Gastroesophageal sphincter (tissue), 4 donors: ENCODE data around the gene LDLRAD4. TPM values are rescaled to one million over a fixed set of nuclear protein-coding genes. Genes with fewer than 3 reads are reported as not detected.

ENCODE experiments used
- ATAC-seq: fragments of 150-250 bp; one replicate; pipeline ENCODE4 v1.9.1; 2016; ENCODE audit warnings: mild to moderate bottlenecking, moderate library complexity
- H3K27ac ChIP-seq, 4 donors: fragments of 200-600 bp; sonication (generic) in 3 of 4; 1 replicate in 3 of 4; 2 replicates in 1 of 4; pipeline ENCODE4 v1.5.1; 2016 to 2019
- H3K27me3 ChIP-seq: fragments of 200-600 bp; sonication (generic); one replicate; pipeline ENCODE4 v1.5.1; 2019
- H3K36me3 ChIP-seq, 2 donors: fragments of 200-600 bp; sonication (generic); one replicate each; pipeline ENCODE4 v1.5.1; 2019; ENCODE audit warnings: control low read depth in 1 of 2
- H3K4me1 ChIP-seq, 3 donors: fragments of 200-600 bp; sonication (generic); 1 replicate in 2 of 3; 2 replicates in 1 of 3; pipeline ENCODE4 v1.5.1; 2016 to 2019; ENCODE audit warnings: control low read depth in 2 of 3
- H3K4me3 ChIP-seq, 2 donors: fragments of 200-600 bp; sonication (generic); one replicate each; pipeline ENCODE4 v1.5.1; 2019; ENCODE audit warnings: mild to moderate bottlenecking in 1 of 2, moderate library complexity in 1 of 2
- H3K9me3 ChIP-seq, 3 donors: fragments of 200-600 bp; sonication (generic); one replicate each; pipeline ENCODE4 v1.5.1; 2017 to 2019; ENCODE audit warnings: control low read depth in 2 of 3
- CTCF ChIP-seq, 4 experiments: fragments of 200-600 bp in 2 of 4; fragments of 450-650 bp in 2 of 4; sonication (generic) in 1 of 4; IDR thresholded peaks; one replicate each; pipeline ENCODE4 v1.5.1; 2017 to 2019; ENCODE audit warnings: antibody characterized with exemption in 4 of 4, mild to moderate bottlenecking in 2 of 4, moderate library complexity in 2 of 4
- EP300 ChIP-seq: sonication (generic); formaldehyde crosslinking; IDR thresholded peaks from one replicate; pipeline ENCODE4 v1.6.1; 2017; ENCODE audit warnings: antibody characterized with exemption, mild to moderate bottlenecking
- POLR2A ChIP-seq, 2 donors: fragments of 450-650 bp; IDR thresholded peaks; one replicate each; pipeline ENCODE4 v1.6.1; 2017; ENCODE audit warnings: antibody characterized with exemption in 2 of 2, mild to moderate bottlenecking in 2 of 2, moderate library complexity in 1 of 2
- POLR2AphosphoS5 ChIP-seq: sonication (generic); formaldehyde crosslinking; IDR thresholded peaks from one replicate; pipeline ENCODE4 v1.6.1; 2017; ENCODE audit warnings: antibody characterized with exemption
- WGBS, 2 donors: methylation state at CpG; one replicate each; pipeline ENCODE4 v1.1.5; 2018; ENCODE audit warnings: low coverage in 1 of 2; 5-methylcytosine and 5-hydroxymethylcytosine counted together
- total RNA-seq, 4 donors: library from RNA; depleted of rRNA; stranded (reverse); fragments of >200 nt; gene quantifications; one replicate each; pipeline ENCODE4 v1.1.0, GENCODE V29; 2016

The LDLRAD4 gene
- total RNA-seq, 4 donors from 2014 or later, result 28.1 to 85.9 (median 55.2) TPM

GRCh38 chr18:13560306-13560705 lies 341.7 kb downstream of the LDLRAD4 start:
- H3K4me1 ChIP-seq, result peaks cover 0 to 61% (median 8%) of the 10 kb centered on the region in 3 donors
- no peaks in the 10 kb centered on the region for H3K27me3 ChIP-seq
- no peak overlapping the region for H3K4me3 ChIP-seq
- 94 to 100% methylated on average over 1 to 3 of the region's 5 CpGs for WGBS, 2 donors
- H3K27ac ChIP-seq, result no peak overlapping the region
- H3K36me3 ChIP-seq, result no peaks in the 10 kb centered on the region
- H3K9me3 ChIP-seq, result no peaks in the 10 kb centered on the region
- no peak for ATAC-seq
- no peak for TF ChIP-seq POLR2A (IDR thresholded peaks at IDR 0.05)
- no peak for TF ChIP-seq EP300
- TF ChIP-seq POLR2AphosphoS5, result no peak

DNA sequence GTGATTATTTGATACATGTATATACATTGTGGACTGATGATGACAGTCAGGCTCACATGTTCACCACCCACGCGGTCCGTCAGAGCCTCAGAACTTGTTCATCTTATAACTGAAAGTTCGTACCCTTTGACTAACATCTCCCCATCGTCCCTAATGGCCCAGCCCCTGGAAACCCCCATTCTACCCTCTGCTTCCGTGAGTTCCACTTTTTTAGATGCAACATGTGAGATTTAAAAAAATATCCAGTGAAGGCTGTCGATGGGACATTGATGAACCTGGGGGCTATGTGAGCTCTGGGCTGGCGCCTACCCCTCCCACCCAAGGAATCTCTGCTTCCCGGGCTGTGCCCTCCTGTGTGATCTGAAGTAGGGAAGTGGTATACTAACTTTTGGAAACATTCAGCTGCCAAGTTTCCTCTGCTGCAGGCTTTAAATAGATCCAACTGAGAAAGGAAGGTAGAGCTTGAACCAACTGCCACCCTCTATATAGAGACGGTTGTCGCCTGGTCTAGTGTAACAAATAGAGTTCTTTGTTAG lies 344.0 kb downstream of the LDLRAD4 start:
- H3K9me3 ChIP-seq, result no peaks in the 10 kb centered on the region
- no peaks in the 10 kb centered on the region for H3K27me3 ChIP-seq
- no peak overlapping the region for H3K4me3 ChIP-seq
- ATAC-seq, result no peak
- H3K4me1 ChIP-seq, result peaks cover 0 to 68% (median 13%) of the 10 kb centered on the region in 3 donors
- H3K36me3 ChIP-seq, result no peaks in the 10 kb centered on the region
- TF ChIP-seq POLR2A (IDR thresholded peaks at IDR 0.05) (no peak), EP300 (no peak), POLR2AphosphoS5 (no peak), CTCF (IDR thresholded peaks at IDR 0.05) (no peak)
- H3K27ac ChIP-seq, result peak overlapping the region in 1 of 4 donors; percentile 21
- WGBS, 2 donors, result 37 to 39% methylated on average over 8 to 11 of the region's 11 CpGs

DNA sequence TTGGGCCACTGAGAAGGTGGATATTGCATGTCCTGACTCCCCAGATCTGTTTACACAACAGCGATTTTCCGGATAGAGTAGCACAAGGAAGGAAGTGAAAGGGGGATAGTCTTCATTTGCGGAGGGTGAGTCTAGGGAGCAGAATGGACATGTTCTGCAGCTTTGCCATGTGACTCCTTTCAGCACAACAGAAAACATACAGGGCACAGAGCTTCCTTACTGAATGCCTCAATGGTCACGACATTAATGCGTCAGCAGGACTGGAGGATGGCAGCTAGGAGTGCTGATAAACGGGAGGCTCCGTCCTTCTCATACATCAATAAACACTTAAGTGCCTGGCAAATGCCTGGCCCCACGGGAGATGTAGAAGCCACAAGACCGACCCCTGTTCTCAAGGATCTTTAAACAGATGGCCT lies 344.8 kb downstream of the LDLRAD4 start:
- Histone ChIP-seq H3K4me1 (peaks cover 0 to 66% (median 13%) of the 10 kb centered on the region in 3 donors), H3K36me3 (no peaks in the 10 kb centered on the region), H3K27me3 (no peaks in the 10 kb centered on the region), H3K9me3 (no peaks in the 10 kb centered on the region), H3K4me3 (no peak overlapping the region), H3K27ac (peak overlapping the region in 2 of 4 donors; percentile 21 to 79)
- no peak for ATAC-seq
- WGBS, 2 donors, result 64 to 83% methylated on average over 1 to 9 of the region's 9 CpGs
- TF ChIP-seq EP300 (no peak), CTCF (IDR thresholded peaks at IDR 0.05) (no peak), POLR2AphosphoS5 (no peak), POLR2A (IDR thresholded peaks at IDR 0.05) (no peak)

DNA sequence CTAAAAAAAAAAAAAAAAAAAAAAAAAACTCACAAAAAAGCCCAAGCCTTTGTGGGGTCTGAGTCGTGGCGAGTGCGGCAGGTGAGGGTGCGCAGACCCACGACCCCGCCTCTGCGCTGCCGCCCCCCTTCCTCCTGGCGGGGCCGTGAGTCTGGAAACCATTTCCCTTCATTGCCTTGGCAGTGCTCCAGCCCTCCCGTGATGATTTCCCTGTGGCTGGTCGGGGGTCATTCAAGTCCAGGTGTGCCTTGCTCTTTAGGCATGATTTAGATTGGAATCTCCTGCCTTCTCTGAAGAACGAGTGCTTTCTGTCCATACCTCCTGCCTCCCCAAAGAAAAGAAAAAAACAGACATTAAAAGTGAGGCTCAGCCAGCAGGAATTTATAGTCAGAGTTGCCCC lies 346.0 kb downstream of the LDLRAD4 start:
- TF ChIP-seq POLR2AphosphoS5, result no peak
- no peak for TF ChIP-seq POLR2A (IDR thresholded peaks at IDR 0.05)
- TF ChIP-seq CTCF (IDR thresholded peaks at IDR 0.05), result no peak
- TF ChIP-seq EP300, result no peak
- Histone ChIP-seq H3K9me3 (no peaks in the 10 kb centered on the region), H3K27me3 (no peaks in the 10 kb centered on the region), H3K4me1 (peaks cover 0 to 57% (median 13%) of the 10 kb centered on the region in 3 donors), H3K27ac (peak overlapping the region in 2 of 4 donors; percentile 24 to 79), H3K4me3 (no peak overlapping the region), H3K36me3 (no peaks in the 10 kb centered on the region)
- no peak for ATAC-seq
- 48 to 75% methylated on average over 7 to 11 of the region's 13 CpGs for WGBS, 2 donors

DNA sequence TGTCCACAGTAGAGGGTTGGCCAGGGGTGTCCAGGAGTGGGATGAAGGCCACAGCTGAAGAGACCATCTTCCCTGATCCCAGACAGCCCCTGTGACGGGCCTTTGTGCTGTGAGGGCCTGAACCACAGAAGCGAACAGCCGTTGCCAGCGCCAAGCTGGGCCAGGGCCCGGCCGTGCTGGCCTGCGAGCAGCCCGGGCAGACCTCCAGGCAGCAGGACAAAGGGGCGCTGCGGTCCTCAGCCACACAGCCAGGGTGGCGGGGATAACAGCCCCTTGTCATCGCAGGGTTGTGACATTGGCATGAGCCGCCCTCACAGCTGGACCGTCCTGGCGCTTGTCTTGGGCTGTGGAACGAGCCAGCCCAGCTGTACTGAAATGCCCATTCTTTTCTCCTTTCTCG lies 346.7 kb downstream of the LDLRAD4 start:
- Histone ChIP-seq H3K4me1 (peaks cover 0 to 57% (median 13%) of the 10 kb centered on the region in 3 donors), H3K36me3 (no peaks in the 10 kb centered on the region), H3K27me3 (no peaks in the 10 kb centered on the region), H3K9me3 (no peaks in the 10 kb centered on the region), H3K27ac (peak overlapping the region in 3 of 4 donors; percentile 24 to 79 (median 34)), H3K4me3 (no peak overlapping the region)
- ATAC-seq, result peak; percentile 43
- TF ChIP-seq POLR2AphosphoS5, result no peak
- no CpG with 5 or more reads among the region's 17 CpGs for WGBS, 2 donors
